Measurements from ENCODE around the gene ADAMTSL1.

Gene ADAMTSL1

GRCh38 chr9:18698992-18699391 is 225.0 kb downstream of the ADAMTSL1 start:
- peak; percentile 14 for DNase-seq (ENCODE audit: low spot score)

GRCh38 chr9:18699764-18700163 is 225.8 kb downstream of the ADAMTSL1 start:
- DNase-seq (ENCODE audit: low spot score): no peak

DNA sequence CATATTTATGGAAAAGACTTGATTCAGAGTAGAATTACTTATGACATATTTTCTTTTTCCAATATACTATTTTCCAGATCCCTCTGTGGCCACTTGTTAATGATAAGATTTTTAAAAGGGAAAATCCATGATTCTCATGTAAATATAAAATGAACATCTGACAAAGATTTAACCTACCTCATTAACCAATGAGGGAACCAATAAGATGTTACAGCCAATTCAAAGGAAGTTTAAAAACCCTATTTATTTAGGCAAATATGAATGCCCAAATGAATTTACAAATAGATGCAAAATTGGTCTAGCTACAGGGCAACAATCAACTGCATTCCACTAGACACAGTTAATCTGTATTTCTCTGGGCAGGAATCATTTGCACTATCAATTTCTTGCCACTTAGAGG is 226.8 kb downstream of the ADAMTSL1 start:
- DNase-seq (ENCODE audit: low spot score): no peak

- no peak for DNase-seq (ENCODE audit: low spot score)
These were observed 229.4 kb downstream of the ADAMTSL1 start for GRCh38 chr9:18703151-18703900.

GRCh38 chr9:18703901-18704379 is 230.0 kb downstream of the ADAMTSL1 start:
- DNase-seq (ENCODE audit: low spot score): no peak

DNA sequence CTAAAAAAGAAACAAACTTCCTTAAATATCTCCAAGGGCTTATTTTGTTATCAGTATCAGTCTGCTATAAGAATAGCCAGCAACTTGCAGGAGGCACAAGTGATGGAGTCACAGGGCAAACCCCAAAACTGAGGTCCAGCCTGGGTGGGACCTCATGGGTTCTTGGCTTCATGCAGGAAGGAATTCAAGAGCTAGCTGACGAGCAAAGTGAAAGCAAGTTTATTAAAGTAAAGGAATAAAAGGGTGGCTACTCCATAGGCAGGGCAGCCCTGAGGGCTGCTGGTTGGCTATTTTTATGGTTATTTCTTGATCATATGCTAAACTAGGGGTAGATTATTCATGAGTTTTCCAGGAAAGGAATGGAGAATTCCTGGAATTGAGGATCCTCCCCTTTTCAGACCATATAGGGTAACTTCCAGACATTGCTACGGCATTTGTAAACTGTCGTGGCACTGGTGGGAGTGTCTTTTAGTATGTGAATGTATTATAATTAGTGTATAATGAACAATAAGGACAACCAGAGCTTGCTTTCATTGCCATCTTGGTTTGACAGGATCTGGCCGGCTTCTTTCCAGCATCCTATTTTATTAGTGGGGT is 231.9 kb downstream of the ADAMTSL1 start:
- no peak for DNase-seq (ENCODE audit: low spot score)

- DNase-seq (ENCODE audit: low spot score): no peak
These were observed 232.7 kb downstream of the ADAMTSL1 start for GRCh38 chr9:18706648-18707047.

DNA sequence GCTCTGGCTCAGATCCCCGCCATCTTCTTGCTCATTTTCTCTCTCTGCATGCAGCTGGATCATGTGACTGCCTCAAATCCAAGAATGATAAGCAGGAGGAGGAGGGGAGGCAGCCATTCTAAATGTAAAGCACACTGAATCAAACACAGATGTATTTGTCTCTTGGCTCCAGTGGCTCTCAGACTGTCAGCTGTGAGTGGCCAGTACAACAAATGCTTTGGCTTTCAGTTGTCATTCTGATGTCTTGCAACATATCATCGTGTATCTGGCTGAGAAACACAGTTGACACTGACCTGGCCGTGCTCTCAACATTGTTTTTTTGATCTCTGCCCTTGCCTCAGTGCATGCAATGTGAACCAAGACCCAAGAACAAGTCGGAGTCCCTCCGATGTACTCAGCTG is 233.1 kb downstream of the ADAMTSL1 start:
- DNase-seq (ENCODE audit: low spot score): peak; percentile 19

DNA sequence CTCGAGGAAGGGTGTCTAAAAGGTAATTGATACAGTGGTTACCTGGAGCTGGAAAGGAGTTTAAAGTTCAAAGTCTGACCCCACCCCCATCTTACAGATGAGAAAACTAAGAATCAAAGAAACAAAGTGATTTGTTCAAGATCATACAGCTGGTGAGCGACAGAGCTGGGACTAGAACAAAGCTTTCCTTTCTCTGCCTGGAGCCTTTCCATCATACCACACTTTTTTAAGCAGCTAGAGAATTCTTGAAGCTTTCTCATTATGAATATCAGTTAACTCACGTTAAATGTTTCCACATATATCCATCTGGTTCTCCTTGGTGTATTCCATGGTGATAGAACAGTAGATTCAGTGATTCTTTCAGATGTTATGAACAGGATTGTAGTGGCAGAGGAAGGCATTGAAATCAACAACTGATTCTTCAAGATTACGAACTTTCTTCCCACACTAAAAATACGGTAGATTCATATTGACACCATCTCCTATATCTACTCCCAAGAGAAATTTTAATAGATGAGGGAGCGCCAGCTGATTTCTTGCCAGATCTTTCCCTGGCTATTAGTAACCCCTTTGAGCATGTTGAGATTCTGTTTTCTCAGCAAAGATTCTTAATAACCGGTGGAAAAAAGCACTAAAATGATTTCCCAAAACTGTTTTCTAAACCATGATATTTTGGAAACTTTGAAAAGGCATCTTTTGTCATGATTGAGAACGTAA is 233.7 kb downstream of the ADAMTSL1 start:
- DNase-seq (ENCODE audit: low spot score): peak; percentile 29

DNA sequence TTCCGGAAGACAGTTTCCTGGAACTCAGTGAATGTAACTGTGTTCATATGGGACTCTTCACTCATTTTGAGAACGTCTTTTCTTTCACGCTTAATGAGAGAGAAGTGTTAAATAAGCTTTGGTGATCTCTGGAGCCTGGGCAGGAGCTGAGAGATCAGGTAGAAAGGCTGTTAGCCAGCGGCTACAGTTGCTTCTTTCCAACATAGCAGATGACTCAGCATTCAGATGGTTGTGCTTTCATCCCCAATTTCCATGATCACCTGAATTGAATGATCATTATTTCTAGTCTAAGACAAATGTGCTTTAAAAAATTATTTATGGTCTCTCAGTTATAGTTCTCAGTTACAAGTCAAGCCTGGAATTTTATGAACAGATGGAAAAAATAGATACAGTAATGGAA is 234.5 kb downstream of the ADAMTSL1 start:
- no peak for DNase-seq (ENCODE audit: low spot score)

DNA sequence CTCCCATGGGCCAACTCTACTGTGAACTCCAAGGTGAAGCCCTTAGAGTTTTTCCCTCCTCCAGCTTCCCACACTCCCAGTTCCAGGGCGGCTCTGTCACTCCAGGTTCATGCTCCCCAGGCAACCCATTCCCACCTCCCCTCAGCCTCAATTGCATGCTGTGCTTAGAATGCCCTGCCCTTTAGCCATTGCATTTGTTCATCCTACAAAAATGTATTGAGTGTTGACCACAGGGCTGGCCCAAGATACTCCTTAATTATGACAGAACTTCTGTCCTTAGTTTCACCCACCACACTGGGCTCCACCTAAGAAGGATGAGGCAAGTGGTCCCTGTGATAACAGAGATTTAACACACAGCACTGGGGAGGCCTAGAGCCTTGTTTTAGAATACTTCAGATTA is 236.1 kb downstream of the ADAMTSL1 start:
- DNase-seq (ENCODE audit: low spot score): no peak

- DNase-seq (ENCODE audit: low spot score): no peak
These were observed 243.8 kb downstream of the ADAMTSL1 start for GRCh38 chr9:18717759-18718158.

DNA sequence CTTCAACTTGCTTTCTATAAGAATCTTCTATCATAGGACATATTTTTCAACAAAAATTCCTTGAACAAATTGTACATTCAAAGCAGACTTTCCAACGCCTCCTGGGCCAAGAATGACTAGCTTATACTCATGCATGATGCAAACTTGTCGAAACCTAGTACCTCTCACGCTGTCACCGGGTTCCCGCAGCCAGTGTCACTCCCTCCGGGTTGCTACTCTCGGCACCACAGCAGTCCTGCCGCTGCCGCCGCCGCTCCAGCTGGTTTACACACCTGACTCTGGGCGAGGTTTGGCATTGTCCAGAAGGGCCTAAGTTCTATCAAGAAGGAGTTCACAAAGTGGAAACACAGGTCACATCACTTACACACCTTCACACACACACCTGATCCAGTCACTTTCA is 244.4 kb downstream of the ADAMTSL1 start:
- DNase-seq (ENCODE audit: low spot score): no peak

DNA sequence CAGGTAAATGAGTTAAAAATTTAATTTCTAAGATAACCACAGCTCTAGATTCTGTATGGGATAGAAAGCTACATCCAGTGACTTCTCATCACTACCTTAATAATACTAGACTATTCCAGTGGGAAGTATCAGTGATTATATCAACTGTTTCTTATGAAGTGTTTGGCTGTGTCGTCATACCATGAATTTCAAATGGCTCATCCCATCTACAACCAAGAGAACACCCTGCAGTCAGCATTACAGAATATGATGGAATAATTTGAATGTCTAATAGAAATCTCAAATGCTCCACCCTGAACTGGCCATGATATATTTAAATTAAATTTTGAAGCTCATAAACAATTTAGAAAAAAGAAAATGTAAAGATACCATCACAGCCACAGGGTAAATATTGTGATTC is 245.0 kb downstream of the ADAMTSL1 start:
- DNase-seq (ENCODE audit: low spot score): no peak

DNA sequence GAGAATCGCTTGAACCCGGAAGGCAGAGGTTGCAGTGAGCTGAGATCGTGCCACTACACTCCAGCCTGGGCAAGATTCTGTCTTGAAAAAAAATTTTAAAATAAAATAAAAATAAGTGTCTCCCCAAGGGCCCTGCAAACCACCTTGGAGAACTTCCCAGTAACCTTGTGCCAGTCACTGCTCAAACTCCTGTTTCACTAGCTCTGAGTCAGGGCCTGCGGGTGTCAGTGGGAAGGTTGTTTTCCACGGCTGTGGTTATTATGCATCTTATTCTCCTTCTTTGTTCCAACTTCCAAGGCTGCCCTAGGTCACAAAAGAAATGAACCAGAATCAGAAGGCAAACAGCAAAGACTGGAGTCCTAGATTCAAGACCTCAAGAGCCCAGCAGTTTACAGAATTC is 246.7 kb downstream of the ADAMTSL1 start:
- DNase-seq (ENCODE audit: low spot score): no peak

- DNase-seq (ENCODE audit: low spot score): no peak
These were observed 247.5 kb downstream of the ADAMTSL1 start for GRCh38 chr9:18721267-18721994.

GRCh38 chr9:18721995-18722310 is 248.0 kb downstream of the ADAMTSL1 start:
- DNase-seq (ENCODE audit: low spot score): no peak

GRCh38 chr9:18722882-18723281 is 248.9 kb downstream of the ADAMTSL1 start:
- DNase-seq (ENCODE audit: low spot score): no peak

DNA sequence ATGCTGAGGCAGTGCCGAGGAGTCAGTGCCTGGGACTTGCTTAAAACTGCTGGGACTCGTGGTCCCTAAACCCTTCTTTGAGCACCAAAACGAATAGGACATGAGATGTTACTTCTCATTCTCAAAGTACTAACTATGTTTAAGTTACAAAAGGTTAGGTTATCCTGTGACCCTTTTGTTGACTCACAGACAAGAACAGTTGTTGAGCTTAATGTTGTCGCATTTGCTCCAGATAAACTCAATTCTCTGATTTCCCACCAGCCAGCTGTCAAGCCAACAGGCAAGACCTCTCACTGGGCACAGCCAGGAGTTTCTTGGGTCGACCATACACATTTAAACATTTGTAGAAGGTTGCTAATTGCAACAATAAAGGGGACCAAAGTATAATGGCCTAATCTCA is 249.4 kb downstream of the ADAMTSL1 start:
- no peak for DNase-seq (ENCODE audit: low spot score)

DNA sequence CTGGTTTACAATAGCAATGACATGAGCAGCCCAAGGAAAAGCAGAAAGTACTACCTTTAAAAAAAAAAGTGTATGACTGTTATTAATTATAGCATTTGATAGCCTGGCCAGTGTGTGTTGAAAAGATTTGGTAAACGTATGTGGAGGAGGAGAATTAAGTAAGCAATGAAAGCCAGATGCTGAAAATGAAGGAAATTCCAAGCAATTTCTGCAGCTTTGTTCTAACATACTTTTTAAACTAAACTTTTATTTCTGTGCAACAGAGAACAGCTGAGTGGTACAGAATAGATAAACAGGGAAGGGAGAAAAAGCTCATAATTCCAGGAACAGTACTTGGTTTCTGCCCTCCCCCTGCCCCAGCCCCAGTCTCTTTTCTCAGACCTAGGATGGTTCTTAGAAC is 252.6 kb downstream of the ADAMTSL1 start:
- no peak for DNase-seq (ENCODE audit: low spot score)

DNA sequence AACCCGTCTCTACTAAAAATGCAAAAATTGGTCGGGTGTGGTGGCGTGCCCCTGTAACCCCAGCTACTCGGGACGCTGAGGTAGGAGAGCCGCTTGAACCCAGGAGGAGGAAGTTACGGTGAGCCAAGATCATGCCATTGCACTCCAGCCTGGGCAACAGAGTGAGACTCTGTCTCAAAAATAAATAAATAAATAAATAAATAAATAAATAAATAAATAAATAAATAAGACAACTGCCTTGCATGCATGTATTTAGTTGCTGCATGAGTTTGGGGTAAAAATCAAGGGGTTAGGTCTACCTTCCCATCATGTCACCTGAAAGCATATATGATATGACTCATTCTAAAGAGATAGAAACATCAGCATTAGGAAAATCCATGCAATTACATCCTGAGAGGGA is 254.0 kb downstream of the ADAMTSL1 start:
- no peak for DNase-seq (ENCODE audit: low spot score)

- DNase-seq (ENCODE audit: low spot score): no peak
These were observed 254.7 kb downstream of the ADAMTSL1 start for GRCh38 chr9:18728642-18729041.

- DNase-seq (ENCODE audit: low spot score): no peak
These were observed 256.3 kb downstream of the ADAMTSL1 start for GRCh38 chr9:18730241-18730640.

All from globus pallidus (tissue), 1 donor.